Memory B cell (primary cell): ENCODE measurements around the gene YPEL4.
"Not testable (repeated sequence)": the region's sequence is repeated elsewhere in the genome, so short reads cannot be mapped to it uniquely, and the experiment has no call there.

Source experiments
- ATAC-seq: fragments of 150-1000 bp; cut with Tn5 transposase; 2 replicates; pipeline ENCODE4 v1.10.0; 2021; ENCODE audit warnings: low read depth, mild to moderate bottlenecking, moderate library complexity
- DNase-seq, 2 donors: peaks; one replicate each; pipeline ENCODE4 v3.0.0; 2022; ENCODE audit warnings: low spot score in 2 of 2
- H3K27ac Mint-ChIP-seq: one replicate; pipeline ENCODE4 v1.8.0; 2022; ENCODE audit warnings: mild to moderate bottlenecking, moderate library complexity, mixed read lengths
- H3K27me3 Mint-ChIP-seq: one replicate; pipeline ENCODE4 v1.8.0; 2022; ENCODE audit warnings: mixed read lengths
- H3K36me3 Mint-ChIP-seq: one replicate; pipeline ENCODE4 v1.8.0; 2022; ENCODE audit warnings: mild to moderate bottlenecking, mixed read lengths
- H3K4me1 Mint-ChIP-seq: one replicate; pipeline ENCODE4 v1.8.0; 2022; ENCODE audit warnings: mixed read lengths
- H3K4me3 Mint-ChIP-seq: one replicate; pipeline ENCODE4 v1.8.0; 2022; ENCODE audit warnings: mild to moderate bottlenecking, moderate library complexity, mixed read lengths
- H3K9me3 Mint-ChIP-seq: one replicate; pipeline ENCODE4 v1.8.0; 2022; ENCODE audit warnings: mixed read lengths

The YPEL4 gene

GRCh38 chr11:57649826-57650738, at the start of gene YPEL4:
YPEL4 (minus strand) TSS chr11:57649912; CDS start chr11:57647107, 2,805 bp downstream.
- Mint-ChIP-seq H3K9me3 (no peaks in the 10 kb centered on the region), H3K27me3 (peaks cover 45% of the 10 kb centered on the region), H3K36me3 (no peaks in the 10 kb centered on the region)

GRCh38 chr11:57698843-57699365, 49.2 kb upstream of the YPEL4 start:
- Mint-ChIP-seq H3K9me3 (no peaks in the 10 kb centered on the region), H3K36me3 (peaks cover 25% of the 10 kb centered on the region), H3K4me1 (no peaks in the 10 kb centered on the region), H3K27ac (no peak overlapping the region), H3K4me3 (no peak overlapping the region), H3K27me3 (no peaks in the 10 kb centered on the region)
- DNase-seq (no peak), ATAC-seq (no peak)

More at GRCh38 chr11:57649826-57650738, at the start of gene YPEL4:
- ATAC-seq (peak; percentile 59), DNase-seq (no peak)
- Mint-ChIP-seq H3K27ac (no peak within 1 kb of the TSS), H3K4me3 (peak within 1 kb of the TSS; percentile 70), H3K4me1 (peaks cover 35% of the 10 kb centered on the region)

- H3K36me3 Mint-ChIP-seq, result peaks cover 30% of the 10 kb centered on the region
- H3K27me3 Mint-ChIP-seq, H3K9me3 Mint-ChIP-seq, H3K4me1 Mint-ChIP-seq, DNase-seq, H3K27ac Mint-ChIP-seq, H3K4me3 Mint-ChIP-seq, ATAC-seq: not testable (repeated sequence)
Measured at GRCh38 chr11:57690474-57690873, 40.8 kb upstream of the YPEL4 start.

- no peak overlapping the region for H3K27ac Mint-ChIP-seq
- DNase-seq (no peak), ATAC-seq (no peak)
- no peaks in the 10 kb centered on the region for H3K27me3 Mint-ChIP-seq
- H3K4me3 Mint-ChIP-seq, result no peak overlapping the region
- H3K36me3 Mint-ChIP-seq, result peaks cover 30% of the 10 kb centered on the region
- no peaks in the 10 kb centered on the region for H3K9me3 Mint-ChIP-seq
- peaks cover 21% of the 10 kb centered on the region for H3K4me1 Mint-ChIP-seq
Measured at GRCh38 chr11:57681168-57681567, 31.5 kb upstream of the YPEL4 start.

GRCh38 chr11:57680552-57680874, 30.8 kb upstream of the YPEL4 start:
- Mint-ChIP-seq H3K4me1 (peaks cover 26% of the 10 kb centered on the region), H3K36me3 (peaks cover 29% of the 10 kb centered on the region), H3K9me3 (no peaks in the 10 kb centered on the region), H3K4me3 (no peak overlapping the region), H3K27ac (no peak overlapping the region), H3K27me3 (no peaks in the 10 kb centered on the region)
- ATAC-seq, result no peak
- no peak for DNase-seq

- DNase-seq (no peak), ATAC-seq (no peak)
- H3K4me3 Mint-ChIP-seq, result no peak overlapping the region
- no peak overlapping the region for H3K27ac Mint-ChIP-seq
- H3K27me3 Mint-ChIP-seq, result no peaks in the 10 kb centered on the region
- peaks cover 27% of the 10 kb centered on the region for H3K36me3 Mint-ChIP-seq
- peaks cover 28% of the 10 kb centered on the region for H3K4me1 Mint-ChIP-seq
- H3K9me3 Mint-ChIP-seq, result no peaks in the 10 kb centered on the region
Measured at GRCh38 chr11:57679396-57679795, 29.7 kb upstream of the YPEL4 start.

- Mint-ChIP-seq H3K4me1 (peaks cover 29% of the 10 kb centered on the region), H3K36me3 (peaks cover 20% of the 10 kb centered on the region), H3K9me3 (no peaks in the 10 kb centered on the region), H3K4me3 (no peak overlapping the region), H3K27ac (peak overlapping the region; percentile 60), H3K27me3 (no peaks in the 10 kb centered on the region)
- ATAC-seq, result no peak
- DNase-seq, result no peak
Measured at GRCh38 chr11:57675176-57675941, 25.6 kb upstream of the YPEL4 start.

- H3K27ac Mint-ChIP-seq, result no peak overlapping the region
- H3K4me3 Mint-ChIP-seq, result no peak overlapping the region
- ATAC-seq (no peak), DNase-seq (no peak)
- H3K36me3 Mint-ChIP-seq, result peaks cover 20% of the 10 kb centered on the region
- H3K9me3 Mint-ChIP-seq, result no peaks in the 10 kb centered on the region
- H3K4me1 Mint-ChIP-seq, result peaks cover 34% of the 10 kb centered on the region
- no peaks in the 10 kb centered on the region for H3K27me3 Mint-ChIP-seq
Measured at GRCh38 chr11:57674251-57674650, 24.5 kb upstream of the YPEL4 start.

- Mint-ChIP-seq H3K4me1 (peaks cover 29% of the 10 kb centered on the region), H3K9me3 (no peaks in the 10 kb centered on the region), H3K27me3 (no peaks in the 10 kb centered on the region), H3K4me3 (peak overlapping the region; percentile 98), H3K27ac (peak overlapping the region; percentile 99), H3K36me3 (peaks cover 10% of the 10 kb centered on the region)
- DNase-seq (no peak), ATAC-seq (peak; percentile 3)
Measured at GRCh38 chr11:57668434-57668782, 18.7 kb upstream of the YPEL4 start.

GRCh38 chr11:57667736-57668433, 18.2 kb upstream of the YPEL4 start, which contains the start of gene ZDHHC5:
ZDHHC5 (plus strand) TSS chr11:57668114; CDS start chr11:57673091, 4,977 bp downstream.
- Mint-ChIP-seq H3K27me3 (no peaks in the 10 kb centered on the region), H3K36me3 (peaks cover 6% of the 10 kb centered on the region), H3K4me1 (peaks cover 26% of the 10 kb centered on the region), H3K4me3 (peak within 1 kb of the TSS; percentile 98), H3K27ac (peak within 1 kb of the TSS; percentile 99), H3K9me3 (no peaks in the 10 kb centered on the region)
- peak; percentile 78 for ATAC-seq
- peak; percentile 95 to 99 for DNase-seq

- H3K9me3 Mint-ChIP-seq, result no peaks in the 10 kb centered on the region
- peak overlapping the region; percentile 99 for H3K27ac Mint-ChIP-seq
- DNase-seq (peak; percentile 76 to 90), ATAC-seq (peak; percentile 61)
- H3K36me3 Mint-ChIP-seq, result peaks cover 4% of the 10 kb centered on the region
- H3K4me1 Mint-ChIP-seq, result peaks cover 23% of the 10 kb centered on the region
- H3K4me3 Mint-ChIP-seq, result peak overlapping the region; percentile 98
- H3K27me3 Mint-ChIP-seq, result no peaks in the 10 kb centered on the region
Measured at GRCh38 chr11:57667117-57667735, 17.5 kb upstream of the YPEL4 start.

- no peak overlapping the region for H3K4me3 Mint-ChIP-seq
- no peaks in the 10 kb centered on the region for H3K9me3 Mint-ChIP-seq
- H3K36me3 Mint-ChIP-seq, result peaks cover 5% of the 10 kb centered on the region
- no peak for DNase-seq
- H3K27ac Mint-ChIP-seq, result no peak overlapping the region
- no peak for ATAC-seq
- H3K4me1 Mint-ChIP-seq, result peaks cover 11% of the 10 kb centered on the region
- H3K27me3 Mint-ChIP-seq, result no peaks in the 10 kb centered on the region
Measured at GRCh38 chr11:57663975-57664374, 14.3 kb upstream of the YPEL4 start.

- no peak overlapping the region for H3K4me3 Mint-ChIP-seq
- H3K36me3 Mint-ChIP-seq, result peaks cover 5% of the 10 kb centered on the region
- no peak for DNase-seq
- no peak overlapping the region for H3K27ac Mint-ChIP-seq
- no peaks in the 10 kb centered on the region for H3K9me3 Mint-ChIP-seq
- H3K4me1 Mint-ChIP-seq, result peaks cover 12% of the 10 kb centered on the region
- no peaks in the 10 kb centered on the region for H3K27me3 Mint-ChIP-seq
- ATAC-seq, result no peak
Measured at GRCh38 chr11:57662893-57663292, 13.2 kb upstream of the YPEL4 start.
